ENCODE data around the gene DYNLL1. TPM values are rescaled to one million over a fixed set of nuclear protein-coding genes. Genes with fewer than 3 reads are reported as not detected.

Gene DYNLL1
- total RNA-seq, 1 donor from 2014 or later: 355 TPM

DNA sequence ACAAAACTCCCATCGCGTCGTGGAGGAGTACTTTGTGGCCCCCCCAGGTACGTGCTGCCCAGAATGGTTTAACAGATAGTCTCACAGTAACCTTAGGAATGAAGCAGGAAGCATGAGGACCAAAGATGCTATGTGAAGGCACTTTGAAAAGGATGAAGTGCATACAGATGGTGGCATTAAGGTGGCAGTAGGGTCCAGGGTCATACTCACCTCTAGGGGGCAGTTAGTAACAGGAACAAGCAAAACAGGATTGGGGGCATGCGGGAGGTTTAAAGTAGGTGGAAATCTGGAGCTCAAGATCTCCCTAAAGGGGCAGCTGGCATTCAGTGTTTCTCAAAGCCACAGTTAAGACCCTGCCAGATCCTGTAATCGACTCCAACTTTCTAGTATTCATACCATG is 38.8 kb upstream of the DYNLL1 start:
- Histone ChIP-seq H3K36me3 (peaks cover 8% of the 10 kb centered on the region), H3K9ac (no peak overlapping the region), H3K27me3 (no peaks in the 10 kb centered on the region), H2AFZ (replicated peaks) (no peak overlapping the region), H3K79me2 (ENCODE audit: low read depth) (peaks cover 6% of the 10 kb centered on the region), H4K20me1 (ENCODE audit: low read depth) (peaks cover 17% of the 10 kb centered on the region), H3K4me2 (no peak overlapping the region), H3K9me3 (ENCODE audit: low read depth) (no peaks in the 10 kb centered on the region), H3K27ac (no peak overlapping the region), H3F3A (ENCODE audit: low read depth) (peaks cover 74% of the 10 kb centered on the region), H3K4me3 (no peak overlapping the region), H3K4me1 (no peaks in the 10 kb centered on the region)
- no peaks in the 10 kb centered on the region for H3K4me1 Mint-ChIP-seq
- H3K9me3 Mint-ChIP-seq: no peaks in the 10 kb centered on the region
- no peak overlapping the region for H3K27ac Mint-ChIP-seq
- DNase-seq (ENCODE audit: low spot score): peak; percentile 44
- H3K36me3 Mint-ChIP-seq: peaks cover 34% of the 10 kb centered on the region
- H3K4me3 Mint-ChIP-seq: no peak overlapping the region
- TF ChIP-seq EZH2 (IDR thresholded peaks at IDR 0.05): no peak
- no peak for TF ChIP-seq EZH2phosphoT487 (IDR thresholded peaks at IDR 0.05)
- TF ChIP-seq, protein P1, sequence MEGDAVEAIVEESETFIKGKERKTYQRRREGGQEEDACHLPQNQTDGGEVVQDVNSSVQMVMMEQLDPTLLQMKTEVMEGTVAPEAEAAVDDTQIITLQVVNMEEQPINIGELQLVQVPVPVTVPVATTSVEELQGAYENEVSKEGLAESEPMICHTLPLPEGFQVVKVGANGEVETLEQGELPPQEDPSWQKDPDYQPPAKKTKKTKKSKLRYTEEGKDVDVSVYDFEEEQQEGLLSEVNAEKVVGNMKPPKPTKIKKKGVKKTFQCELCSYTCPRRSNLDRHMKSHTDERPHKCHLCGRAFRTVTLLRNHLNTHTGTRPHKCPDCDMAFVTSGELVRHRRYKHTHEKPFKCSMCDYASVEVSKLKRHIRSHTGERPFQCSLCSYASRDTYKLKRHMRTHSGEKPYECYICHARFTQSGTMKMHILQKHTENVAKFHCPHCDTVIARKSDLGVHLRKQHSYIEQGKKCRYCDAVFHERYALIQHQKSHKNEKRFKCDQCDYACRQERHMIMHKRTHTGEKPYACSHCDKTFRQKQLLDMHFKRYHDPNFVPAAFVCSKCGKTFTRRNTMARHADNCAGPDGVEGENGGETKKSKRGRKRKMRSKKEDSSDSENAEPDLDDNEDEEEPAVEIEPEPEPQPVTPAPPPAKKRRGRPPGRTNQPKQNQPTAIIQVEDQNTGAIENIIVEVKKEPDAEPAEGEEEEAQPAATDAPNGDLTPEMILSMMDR (IDR thresholded peaks at IDR 0.05): peak; percentile 51
- no peaks in the 10 kb centered on the region for H3K27me3 Mint-ChIP-seq (ENCODE audit: insufficient read depth, low read depth)

DNA sequence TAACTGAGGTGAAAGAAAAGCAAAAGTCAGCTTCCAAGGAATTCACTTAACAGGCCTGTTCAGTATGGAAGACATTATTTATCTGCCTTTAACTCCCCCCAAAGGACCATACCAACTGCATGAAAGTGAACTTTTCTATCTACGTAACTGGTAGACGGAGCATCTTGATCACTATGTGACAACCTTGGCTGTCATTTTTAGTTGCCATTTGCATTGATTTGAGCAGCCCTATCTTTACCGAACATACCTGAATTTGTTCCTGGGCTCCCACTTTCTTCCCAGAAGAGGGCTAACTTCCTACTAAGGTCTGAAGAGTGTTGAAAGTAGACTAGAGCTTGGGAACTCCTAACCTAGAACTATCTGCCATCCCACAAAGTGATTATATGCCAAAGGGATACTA is 35.8 kb upstream of the DYNLL1 start:
- peaks cover 44% of the 10 kb centered on the region for H3K36me3 Mint-ChIP-seq

DNA sequence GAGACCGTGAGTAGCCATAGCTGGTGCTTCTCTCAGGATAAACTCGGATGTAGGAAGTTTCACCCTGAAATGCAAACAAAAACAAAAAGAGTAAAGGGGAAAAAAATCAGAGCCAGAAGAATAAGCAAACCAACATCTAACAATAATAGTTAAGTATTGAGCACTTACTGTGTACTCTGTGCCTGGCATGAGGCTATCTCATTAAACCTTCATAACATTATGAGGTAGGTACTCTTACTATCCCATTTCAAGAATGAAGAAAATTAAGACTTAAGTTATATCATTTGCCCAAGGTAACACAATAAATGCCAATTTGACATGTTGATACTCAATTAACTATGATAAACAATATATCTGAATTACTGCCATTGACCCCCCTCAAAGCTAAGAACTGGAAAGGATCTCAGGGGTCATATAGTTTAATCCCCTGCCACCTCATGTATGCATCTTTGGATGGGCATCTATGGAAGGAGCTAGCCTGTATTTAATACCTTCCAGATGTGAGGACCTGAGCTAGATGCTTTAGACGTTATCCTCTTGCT is 33.7 kb upstream of the DYNLL1 start:
- DNase-seq (ENCODE audit: low spot score): no peak
- H3K27me3 ChIP-seq: no peaks in the 10 kb centered on the region
- peaks cover 73% of the 10 kb centered on the region for H3F3A ChIP-seq (ENCODE audit: low read depth)
- Mint-ChIP-seq H3K9me3 (no peaks in the 10 kb centered on the region), H3K36me3 (peaks cover 40% of the 10 kb centered on the region), H3K27me3 (ENCODE audit: insufficient read depth, low read depth) (peaks cover 2% of the 10 kb centered on the region), H3K4me3 (no peak overlapping the region), H3K4me1 (peaks cover 12% of the 10 kb centered on the region), H3K27ac (no peak overlapping the region)
- H4K20me1 ChIP-seq (ENCODE audit: low read depth): peaks cover 50% of the 10 kb centered on the region
- no peaks in the 10 kb centered on the region for H3K4me1 ChIP-seq
- H3K4me3 ChIP-seq: no peak overlapping the region
- H3K9me3 ChIP-seq (ENCODE audit: low read depth): no peaks in the 10 kb centered on the region
- H3K9ac ChIP-seq: no peak overlapping the region
- H3K4me2 ChIP-seq: no peak overlapping the region
- peaks cover 21% of the 10 kb centered on the region for H3K36me3 ChIP-seq
- TF ChIP-seq, protein P1 (IDR thresholded peaks at IDR 0.05): no peak
- TF ChIP-seq EZH2phosphoT487 (IDR thresholded peaks at IDR 0.05) (no peak), EZH2 (IDR thresholded peaks at IDR 0.05) (no peak)
- peaks cover 42% of the 10 kb centered on the region for H3K79me2 ChIP-seq (ENCODE audit: low read depth)
- H3K27ac ChIP-seq: no peak overlapping the region
- no peak overlapping the region for H2AFZ ChIP-seq (replicated peaks)

More for the DNA sequence above, 35.8 kb upstream of the DYNLL1 start:
- Mint-ChIP-seq H3K4me3 (no peak overlapping the region), H3K27ac (no peak overlapping the region), H3K9me3 (no peaks in the 10 kb centered on the region), H3K4me1 (no peaks in the 10 kb centered on the region), H3K27me3 (ENCODE audit: insufficient read depth, low read depth) (peaks cover 2% of the 10 kb centered on the region)
- H3K9me3 ChIP-seq (ENCODE audit: low read depth): no peaks in the 10 kb centered on the region
- H3K4me3 ChIP-seq: no peak overlapping the region
- peaks cover 22% of the 10 kb centered on the region for H3K79me2 ChIP-seq (ENCODE audit: low read depth)
- DNase-seq (ENCODE audit: low spot score): no peak
- no peaks in the 10 kb centered on the region for H3K4me1 ChIP-seq
- H3F3A ChIP-seq (ENCODE audit: low read depth): peaks cover 80% of the 10 kb centered on the region
- H3K4me2 ChIP-seq: no peak overlapping the region
- H4K20me1 ChIP-seq (ENCODE audit: low read depth): peaks cover 38% of the 10 kb centered on the region
- H2AFZ ChIP-seq (replicated peaks): no peak overlapping the region
- H3K27me3 ChIP-seq: no peaks in the 10 kb centered on the region
- H3K27ac ChIP-seq: no peak overlapping the region
- H3K36me3 ChIP-seq: peaks cover 21% of the 10 kb centered on the region
- H3K9ac ChIP-seq: no peak overlapping the region
- TF ChIP-seq EZH2phosphoT487 (IDR thresholded peaks at IDR 0.05): no peak
- TF ChIP-seq, protein P1 (IDR thresholded peaks at IDR 0.05): no peak
- no peak for TF ChIP-seq EZH2 (IDR thresholded peaks at IDR 0.05)

Measured in neural progenitor cell (in vitro differentiated cells).